D721Med (cell line): ENCODE data around the gene XPO5.
"Not testable (repeated sequence)": the region's sequence is repeated elsewhere in the genome, so short reads cannot be mapped to it uniquely, and the experiment has no call there.

Source experiments
- DNase-seq: peaks from one replicate; pipeline ENCODE4 v3.0.0; 2011; ENCODE audit warnings: low spot score; ENCODE audit not compliant: insufficient read length
- FAIRE-seq: peaks from 2 replicates; lab custom pipeline; 2011; peaks lifted over from hg19 to GRCh38; lab: Jason Lieb, UNC
- TF ChIP-seq, protein P1 (sequence below): IDR thresholded peaks from 2 replicates; pipeline ENCODE4 v1.5.1; 2012; ENCODE audit warnings: mild to moderate bottlenecking, control low read depth; ENCODE audit not compliant: insufficient read depth; ENCODE audit errors: missing control alignments

XPO5 gene

DNA sequence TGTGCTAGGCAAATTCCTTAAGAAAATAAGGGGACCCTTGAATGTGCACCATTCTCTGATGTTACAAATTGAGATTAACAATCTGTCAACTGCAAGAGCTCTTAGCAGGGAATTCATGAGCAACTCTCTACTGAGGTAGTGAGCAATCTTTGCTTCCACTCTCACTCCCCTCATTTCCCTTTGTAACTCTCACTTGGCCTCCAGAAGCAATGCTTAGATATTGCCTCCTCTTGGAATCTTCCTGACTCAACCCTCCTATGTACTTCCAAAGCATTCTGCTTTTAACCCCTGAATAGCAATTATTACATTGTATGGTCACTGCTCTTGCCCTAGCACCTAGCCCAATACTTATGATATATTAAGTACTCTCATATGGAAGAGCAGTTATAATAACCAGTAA is 16.5 kb downstream of the XPO5 start:
- FAIRE-seq (no peak), DNase-seq (no peak)
- TF ChIP-seq, protein P1, sequence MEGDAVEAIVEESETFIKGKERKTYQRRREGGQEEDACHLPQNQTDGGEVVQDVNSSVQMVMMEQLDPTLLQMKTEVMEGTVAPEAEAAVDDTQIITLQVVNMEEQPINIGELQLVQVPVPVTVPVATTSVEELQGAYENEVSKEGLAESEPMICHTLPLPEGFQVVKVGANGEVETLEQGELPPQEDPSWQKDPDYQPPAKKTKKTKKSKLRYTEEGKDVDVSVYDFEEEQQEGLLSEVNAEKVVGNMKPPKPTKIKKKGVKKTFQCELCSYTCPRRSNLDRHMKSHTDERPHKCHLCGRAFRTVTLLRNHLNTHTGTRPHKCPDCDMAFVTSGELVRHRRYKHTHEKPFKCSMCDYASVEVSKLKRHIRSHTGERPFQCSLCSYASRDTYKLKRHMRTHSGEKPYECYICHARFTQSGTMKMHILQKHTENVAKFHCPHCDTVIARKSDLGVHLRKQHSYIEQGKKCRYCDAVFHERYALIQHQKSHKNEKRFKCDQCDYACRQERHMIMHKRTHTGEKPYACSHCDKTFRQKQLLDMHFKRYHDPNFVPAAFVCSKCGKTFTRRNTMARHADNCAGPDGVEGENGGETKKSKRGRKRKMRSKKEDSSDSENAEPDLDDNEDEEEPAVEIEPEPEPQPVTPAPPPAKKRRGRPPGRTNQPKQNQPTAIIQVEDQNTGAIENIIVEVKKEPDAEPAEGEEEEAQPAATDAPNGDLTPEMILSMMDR, result no peak

DNA sequence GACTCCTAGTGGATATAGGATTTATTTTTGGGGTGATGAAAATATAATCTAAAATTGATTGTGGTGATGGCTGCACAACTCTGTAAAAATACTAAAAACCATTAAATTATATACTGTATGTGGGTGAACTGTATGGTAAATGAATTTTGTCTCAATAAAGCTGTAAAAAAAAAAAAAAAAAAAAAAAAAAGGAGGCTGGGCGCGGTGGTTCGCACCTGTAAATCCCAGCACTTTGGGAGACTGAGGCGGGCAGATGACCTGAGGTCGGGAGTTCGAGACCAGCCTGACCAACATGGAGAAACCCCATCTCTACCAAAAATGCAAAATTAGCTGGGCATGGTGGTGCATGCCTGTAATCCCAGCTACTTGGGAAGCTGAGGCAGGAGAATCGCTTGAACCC is 18.2 kb downstream of the XPO5 start:
- FAIRE-seq, DNase-seq: not testable (repeated sequence)

DNA sequence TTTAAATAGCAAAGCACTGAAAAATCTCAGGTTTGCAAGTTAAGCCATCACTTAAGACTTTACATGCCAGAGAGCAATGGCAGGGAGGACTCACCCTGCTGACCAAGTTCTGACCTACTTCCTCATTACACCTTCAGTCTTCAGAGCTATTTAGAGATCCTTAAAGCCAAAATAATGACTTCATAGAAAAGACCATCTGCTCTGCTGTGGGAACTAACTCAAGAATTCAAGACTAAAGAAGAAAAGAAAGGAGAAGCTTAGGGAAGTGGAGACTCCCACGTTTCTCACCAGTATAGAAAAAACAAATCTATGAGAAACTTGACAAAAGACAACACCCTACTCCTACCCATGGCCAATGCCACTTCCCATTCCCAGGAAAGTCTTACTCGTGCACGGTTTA is 28.6 kb downstream of the XPO5 start:
- TF ChIP-seq, protein P1, result no peak
- DNase-seq, result no peak
- no peak for FAIRE-seq

DNA sequence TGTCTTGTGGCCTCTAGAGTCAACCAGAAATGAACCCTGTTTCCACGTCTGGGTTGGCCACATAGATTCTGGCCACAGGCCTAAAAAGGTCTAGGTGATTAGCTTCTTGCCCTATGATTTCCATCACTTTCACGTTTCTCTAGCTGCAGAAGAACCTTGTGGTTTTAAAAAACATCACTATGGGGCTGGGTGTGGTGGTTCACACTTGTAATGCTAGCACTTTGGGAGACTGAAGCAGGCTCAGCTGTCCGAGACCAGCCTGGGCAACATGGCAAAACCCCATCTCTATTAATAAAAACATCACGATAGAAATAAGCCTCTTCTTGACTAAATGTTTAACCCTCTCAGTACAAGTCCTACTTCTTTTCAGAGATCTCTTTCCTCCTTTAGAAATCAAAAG is 31.4 kb downstream of the XPO5 start:
- FAIRE-seq (no peak), DNase-seq (no peak)
- TF ChIP-seq, protein P1, result no peak

DNA sequence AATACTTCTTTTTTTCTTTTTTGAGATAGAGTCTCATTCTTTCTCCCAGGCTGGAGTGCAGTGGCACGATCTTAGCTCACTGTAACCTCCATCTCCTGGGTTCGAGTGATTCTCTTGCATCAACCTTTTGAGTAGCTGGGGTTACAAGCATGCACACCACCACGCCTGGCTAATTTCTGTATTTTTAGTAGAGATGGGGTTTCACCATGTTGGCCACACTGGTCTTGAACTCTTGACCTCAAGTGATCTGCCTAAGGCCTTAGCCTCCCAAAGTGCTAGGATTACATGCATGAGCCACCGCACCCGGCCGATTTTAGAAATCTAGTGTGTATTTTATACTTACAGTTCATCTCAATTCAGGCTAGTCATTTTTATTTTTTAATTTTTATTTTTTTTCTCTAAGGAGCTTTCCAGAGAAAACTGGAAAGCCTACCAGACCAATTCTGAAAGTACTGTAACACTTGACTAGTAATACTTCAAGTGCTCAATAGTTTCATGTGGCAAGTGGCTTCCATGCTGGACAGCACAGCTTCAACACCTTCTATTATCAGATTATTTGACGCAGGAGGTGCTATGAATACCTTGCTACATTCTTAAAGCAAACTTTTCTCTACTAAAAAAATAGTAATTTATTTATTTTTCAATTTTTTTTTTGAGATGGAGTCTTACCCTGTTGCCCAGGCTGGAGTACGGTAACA is 33.9 kb downstream of the XPO5 start:
- no peak for FAIRE-seq
- TF ChIP-seq, protein P1, result no peak
- no peak for DNase-seq

DNA sequence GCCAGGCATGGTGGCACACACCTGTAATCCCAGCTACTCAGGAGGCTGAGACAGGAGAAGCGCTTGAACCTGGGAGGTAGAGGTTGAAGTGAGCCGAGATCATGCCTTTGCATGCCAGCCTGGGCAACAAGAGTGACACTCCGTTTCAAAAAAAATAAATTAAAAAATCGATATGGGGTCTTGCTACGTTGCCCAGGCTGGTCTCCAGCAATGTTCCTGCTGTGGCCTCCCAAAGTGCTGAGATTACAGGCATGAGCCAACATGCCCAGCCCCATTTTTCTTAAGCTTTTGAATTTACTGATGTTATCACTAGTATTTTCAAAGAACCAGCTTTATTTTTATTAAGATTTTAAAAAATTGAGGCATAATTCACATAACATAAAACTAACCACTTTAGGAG is 35.3 kb downstream of the XPO5 start:
- no peak for DNase-seq
- FAIRE-seq, result no peak
- TF ChIP-seq, protein P1, result no peak

DNA sequence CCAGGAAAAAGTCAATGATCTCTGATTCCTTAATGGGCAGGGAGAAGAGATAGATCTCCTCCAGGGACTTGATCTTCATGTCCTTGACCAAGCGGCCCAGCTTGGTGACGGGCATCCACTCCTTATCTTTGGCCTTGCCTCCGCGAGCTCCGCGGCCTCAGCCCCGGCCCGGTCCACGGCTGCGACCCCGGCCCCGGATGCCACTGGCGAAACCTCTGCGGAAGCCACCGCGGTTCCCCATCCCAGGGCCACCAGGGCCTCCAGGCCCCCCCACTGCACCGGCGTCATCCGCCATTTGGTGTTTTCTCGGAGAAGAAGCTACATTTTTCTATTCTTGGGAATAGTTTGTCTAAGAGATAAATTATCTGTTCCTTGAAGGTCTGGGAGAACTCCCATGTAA is 36.4 kb downstream of the XPO5 start:
- FAIRE-seq, DNase-seq: not testable (repeated sequence)

DNA sequence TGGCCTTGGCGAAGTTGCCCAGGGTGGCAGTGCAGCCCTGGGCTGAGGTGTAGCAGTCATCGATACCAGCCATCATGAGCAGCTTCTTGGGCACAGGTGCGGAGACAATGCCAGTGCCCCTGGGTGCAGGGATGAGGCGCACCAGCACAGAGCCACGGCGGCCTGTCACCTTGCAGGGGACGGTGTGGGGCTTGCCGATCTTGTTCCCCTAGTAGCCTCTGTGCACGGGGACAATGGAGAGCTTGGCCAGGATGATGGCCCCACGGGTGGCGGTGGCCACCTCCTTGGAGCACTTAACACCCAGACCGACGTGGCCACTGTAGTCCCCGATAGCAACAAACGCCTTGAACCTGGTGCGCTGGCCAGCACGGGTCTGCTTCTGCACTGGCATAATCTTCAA is 36.9 kb downstream of the XPO5 start:
- FAIRE-seq, result not testable (repeated sequence)

DNA sequence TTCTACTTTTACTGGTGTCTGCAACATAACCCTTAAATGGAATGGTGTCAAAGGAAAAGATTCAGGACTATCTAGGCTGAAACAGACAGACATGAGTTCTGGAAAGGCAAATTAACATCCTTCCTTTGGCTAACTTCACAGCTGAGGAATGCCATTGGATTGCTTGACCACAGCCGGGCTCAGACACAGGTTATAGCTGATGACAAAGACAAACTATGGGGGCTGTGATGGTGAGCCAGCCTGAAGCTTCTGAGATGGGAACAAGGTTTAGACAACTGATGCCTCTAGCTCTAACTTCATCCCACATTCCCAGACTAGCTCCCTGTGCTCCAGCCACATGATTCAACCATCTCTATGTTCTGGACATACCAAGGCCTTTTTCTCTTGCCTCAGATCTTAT is 43.6 kb downstream of the XPO5 start:
- no peak for DNase-seq
- no peak for FAIRE-seq
- TF ChIP-seq, protein P1, result no peak

More for the DNA sequence above, 36.9 kb downstream of the XPO5 start:
- DNase-seq, result not testable (repeated sequence)
